SW 1271 (cell line): ENCODE results near the gene ST3GAL3.
A peak's percentile ranks its signal among the peaks of the same experiment; 100 is the strongest.

Experiments used
- DNase-seq, 2 experiments: peaks; one replicate each; lab custom pipeline; 2025; lab: John Stamatoyannopoulos, UW

Gene ST3GAL3, protein sequence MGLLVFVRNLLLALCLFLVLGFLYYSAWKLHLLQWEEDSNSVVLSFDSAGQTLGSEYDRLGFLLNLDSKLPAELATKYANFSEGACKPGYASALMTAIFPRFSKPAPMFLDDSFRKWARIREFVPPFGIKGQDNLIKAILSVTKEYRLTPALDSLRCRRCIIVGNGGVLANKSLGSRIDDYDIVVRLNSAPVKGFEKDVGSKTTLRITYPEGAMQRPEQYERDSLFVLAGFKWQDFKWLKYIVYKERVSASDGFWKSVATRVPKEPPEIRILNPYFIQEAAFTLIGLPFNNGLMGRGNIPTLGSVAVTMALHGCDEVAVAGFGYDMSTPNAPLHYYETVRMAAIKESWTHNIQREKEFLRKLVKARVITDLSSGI

DNA sequence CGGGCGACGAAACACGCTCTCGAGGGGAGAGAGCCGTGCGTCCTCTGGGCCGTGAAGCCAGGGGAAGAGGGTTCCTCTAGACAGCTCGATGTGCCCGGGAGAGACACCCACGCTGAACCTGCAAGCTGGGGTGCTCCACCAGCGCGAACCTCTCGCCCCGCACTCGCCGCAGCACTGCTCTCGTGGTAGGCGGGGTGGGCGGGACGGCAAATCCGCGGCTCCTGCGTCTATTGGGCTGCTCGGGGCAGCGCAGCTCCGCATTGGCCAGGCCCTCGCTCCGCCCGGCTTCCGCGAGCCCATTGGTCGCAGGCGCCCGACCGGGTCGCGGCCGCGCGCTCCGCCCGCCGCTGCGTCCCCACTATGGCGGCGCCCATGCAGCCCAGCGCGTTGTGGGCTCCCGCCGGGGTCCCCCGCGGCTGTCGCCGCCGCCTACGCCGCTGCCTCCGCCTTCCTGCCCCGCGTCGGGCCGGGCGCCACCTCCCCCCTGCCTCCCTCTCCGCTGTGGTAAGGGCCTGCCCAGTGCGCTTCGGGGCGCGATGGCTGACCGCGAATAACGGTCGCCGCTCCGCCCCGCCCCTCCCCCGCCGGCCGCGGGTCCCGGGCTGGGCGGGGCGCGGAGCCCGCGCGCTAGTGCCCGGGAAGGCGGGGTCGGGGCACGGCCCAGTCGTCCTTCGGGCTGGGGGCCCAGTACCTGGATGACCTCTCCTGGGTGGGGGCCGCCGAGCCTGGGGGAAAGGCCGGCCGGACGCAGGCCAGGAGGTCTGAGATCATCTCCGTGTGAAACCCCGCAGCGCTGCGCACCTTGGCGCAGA lies at the start of gene ST3GAL3:
ST3GAL3 (plus strand) TSS at position 347 of the 812 bp plus-strand sequence. CDS start 28,727 bp downstream, outside the sequence.
- peak; percentile 77 for DNase-seq

DNA sequence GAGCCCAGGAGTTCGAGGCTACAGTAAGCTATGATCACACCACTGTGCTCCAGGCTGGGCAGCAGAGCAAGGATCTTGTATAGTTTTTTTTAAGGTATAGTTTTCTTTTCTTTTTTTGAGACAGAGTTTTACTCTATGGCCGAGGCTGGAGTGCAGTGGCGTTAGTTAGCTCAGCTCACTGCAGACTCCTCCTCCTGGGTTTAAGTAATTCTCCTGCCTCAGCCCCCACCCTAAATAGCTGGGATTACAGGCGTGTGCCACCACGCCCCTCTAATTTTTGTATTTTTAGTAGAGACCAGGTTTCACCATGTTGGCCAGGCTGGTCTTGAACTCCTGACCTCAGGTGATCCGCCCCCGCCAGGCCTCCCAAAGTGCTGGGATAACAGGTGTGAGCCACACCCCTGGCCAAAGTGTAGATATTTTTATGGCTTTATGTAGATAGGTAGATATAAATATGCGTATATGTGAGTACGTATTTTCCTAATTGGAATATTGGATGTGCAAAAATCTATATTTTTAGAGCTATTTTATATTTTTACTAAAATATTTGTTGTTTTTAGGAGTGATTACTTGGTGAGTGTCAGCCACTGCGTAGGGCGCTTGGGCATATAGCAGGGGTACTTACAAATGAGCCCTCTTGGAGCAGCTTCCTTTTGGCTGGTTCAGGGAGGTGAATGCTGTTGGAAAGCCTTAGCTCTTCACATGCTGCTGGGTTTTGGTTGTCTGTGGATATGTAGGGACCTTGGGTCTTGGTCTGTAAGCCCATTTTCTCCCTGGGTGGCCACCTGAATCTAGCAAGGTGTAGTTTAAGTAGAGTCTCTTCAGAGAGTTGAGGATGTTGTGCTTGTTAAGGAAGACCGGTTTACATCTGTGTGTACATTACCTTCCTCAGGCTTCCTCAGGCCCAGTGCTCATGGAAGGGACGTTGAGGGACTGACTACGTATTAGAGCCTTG lies 47.8 kb upstream of the ST3GAL3 start:
- DNase-seq, result no peak

DNA sequence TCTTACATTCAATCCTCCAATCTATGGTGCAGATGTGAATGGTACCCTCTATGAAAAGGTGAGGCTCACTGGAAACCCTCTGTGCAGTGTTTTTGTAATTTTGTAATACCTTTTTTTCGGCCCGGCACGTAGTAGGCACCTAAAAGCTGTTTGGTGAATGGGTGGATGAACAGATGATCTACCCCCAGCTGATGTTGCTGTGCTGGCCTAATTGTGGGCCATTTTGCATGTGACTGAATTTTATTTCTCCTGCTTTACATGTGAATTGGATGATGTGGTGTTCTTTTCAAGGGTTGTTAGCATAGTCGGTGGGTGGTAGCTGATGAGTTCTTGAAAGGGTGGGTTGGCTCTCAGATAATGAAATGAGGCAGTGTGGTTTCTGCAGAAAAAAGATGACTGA lies 47.0 kb upstream of the ST3GAL3 start:
- no peak for DNase-seq

- no peak for DNase-seq
Observed at GRCh38 chr1:43664369-43664768, 43.0 kb upstream of the ST3GAL3 start.

GRCh38 chr1:43666608-43667007 lies 40.7 kb upstream of the ST3GAL3 start:
- no peak for DNase-seq

DNA sequence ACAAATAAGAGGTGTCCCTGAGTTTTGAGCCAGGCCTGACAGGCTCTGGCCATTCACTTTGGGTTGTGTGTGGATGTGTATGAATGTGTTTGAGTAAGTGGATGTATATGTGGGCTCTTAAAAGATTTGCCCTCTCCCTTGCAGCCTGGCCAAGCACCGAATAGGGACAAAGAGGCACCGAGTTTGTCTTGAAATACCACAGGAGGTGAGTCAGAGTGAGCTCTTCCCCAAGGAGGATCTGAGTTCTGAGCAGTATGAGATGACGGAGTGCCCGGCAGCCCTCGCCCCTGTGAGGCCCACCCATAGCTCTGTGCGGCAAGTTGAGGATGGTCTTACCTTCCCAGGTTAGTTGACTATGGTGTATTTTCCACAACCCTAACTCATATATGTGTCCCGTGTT lies 38.4 kb upstream of the ST3GAL3 start:
- DNase-seq, result no peak

- DNase-seq, result no peak
Observed at GRCh38 chr1:43669878-43670277, 37.5 kb upstream of the ST3GAL3 start.

DNA sequence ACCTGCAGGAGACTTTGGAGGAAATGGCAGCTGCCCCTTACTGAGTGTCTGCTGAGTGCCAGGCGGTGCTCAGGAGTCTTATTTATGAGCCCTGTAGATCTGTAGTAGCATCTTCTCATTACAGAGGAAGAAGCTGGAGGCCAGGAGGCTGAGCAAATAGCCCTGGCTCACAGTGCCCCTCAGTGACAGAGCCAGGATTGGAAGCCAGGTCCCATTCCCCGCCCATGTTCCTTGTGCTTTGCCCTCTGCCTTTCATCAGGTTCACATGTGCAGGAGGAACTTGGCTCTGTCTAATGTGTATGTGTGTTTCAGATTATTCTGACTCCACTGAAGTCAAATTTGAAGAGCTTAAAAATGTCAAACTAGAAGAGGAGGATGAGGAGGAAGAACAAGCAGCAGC lies 36.1 kb upstream of the ST3GAL3 start:
- DNase-seq, result no peak

GRCh38 chr1:43671626-43672330 lies 35.6 kb upstream of the ST3GAL3 start:
- no peak for DNase-seq

GRCh38 chr1:43673261-43673660 lies 34.1 kb upstream of the ST3GAL3 start:
- DNase-seq, result no peak

GRCh38 chr1:43678940-43679339 lies 28.4 kb upstream of the ST3GAL3 start:
- no peak for DNase-seq

GRCh38 chr1:43683560-43683959 lies 23.8 kb upstream of the ST3GAL3 start:
- DNase-seq, result no peak

GRCh38 chr1:43686801-43687200 lies 20.5 kb upstream of the ST3GAL3 start:
- DNase-seq, result no peak

DNA sequence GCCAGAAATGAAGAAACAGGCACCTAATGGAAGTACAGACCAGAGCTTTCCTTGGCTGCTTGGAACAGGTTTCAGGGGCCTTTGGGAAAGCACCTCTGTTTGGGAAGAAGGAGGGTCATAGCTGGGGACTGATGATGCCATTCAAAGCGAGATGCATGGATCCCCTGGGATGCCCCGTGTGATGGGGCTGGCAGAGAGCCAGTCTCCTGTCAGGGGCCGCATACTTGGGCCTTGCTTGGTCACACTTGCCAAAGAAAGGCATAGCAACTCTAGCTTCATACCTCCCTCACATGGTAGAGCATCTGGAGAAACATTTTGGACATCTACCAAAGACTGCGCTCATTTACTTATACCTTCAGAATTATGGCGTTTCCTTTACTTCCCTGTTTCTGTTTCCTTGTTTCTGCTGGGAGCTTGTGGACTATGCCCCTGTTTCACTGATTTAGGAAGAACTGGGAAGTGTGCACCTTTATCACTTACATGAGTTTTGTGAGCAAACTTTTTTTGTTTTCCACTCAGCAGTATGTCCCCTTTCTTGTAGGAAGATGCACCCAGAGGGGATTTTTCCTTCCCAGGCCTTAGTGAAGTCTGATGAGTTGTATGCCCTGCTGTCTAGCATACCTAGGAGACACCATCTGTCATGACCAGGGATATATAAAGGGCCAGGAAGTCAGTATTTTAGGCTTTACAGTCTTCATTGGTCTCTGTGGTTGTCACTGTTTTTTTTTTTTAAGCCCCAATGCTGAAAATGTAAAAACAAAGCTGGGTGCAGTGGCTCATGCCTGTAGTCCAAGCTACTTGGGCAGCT lies 19.8 kb upstream of the ST3GAL3 start:
- no peak for DNase-seq

DNA sequence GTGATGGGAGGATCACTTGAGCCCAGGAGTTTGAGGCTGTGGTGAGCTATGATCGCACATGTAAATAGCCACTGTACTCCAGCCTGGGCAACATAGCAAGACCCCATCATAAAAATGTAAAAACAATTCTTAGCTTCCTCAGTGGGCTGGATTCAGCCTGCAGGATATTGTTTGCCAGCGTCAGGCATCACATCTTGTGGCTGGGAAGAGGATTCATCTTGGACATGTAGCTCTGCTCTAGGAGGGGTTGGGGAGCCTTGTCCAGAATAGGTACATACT lies 19.3 kb upstream of the ST3GAL3 start:
- no peak for DNase-seq

- no peak for DNase-seq
Observed at GRCh38 chr1:43688594-43689000, 18.7 kb upstream of the ST3GAL3 start.

DNA sequence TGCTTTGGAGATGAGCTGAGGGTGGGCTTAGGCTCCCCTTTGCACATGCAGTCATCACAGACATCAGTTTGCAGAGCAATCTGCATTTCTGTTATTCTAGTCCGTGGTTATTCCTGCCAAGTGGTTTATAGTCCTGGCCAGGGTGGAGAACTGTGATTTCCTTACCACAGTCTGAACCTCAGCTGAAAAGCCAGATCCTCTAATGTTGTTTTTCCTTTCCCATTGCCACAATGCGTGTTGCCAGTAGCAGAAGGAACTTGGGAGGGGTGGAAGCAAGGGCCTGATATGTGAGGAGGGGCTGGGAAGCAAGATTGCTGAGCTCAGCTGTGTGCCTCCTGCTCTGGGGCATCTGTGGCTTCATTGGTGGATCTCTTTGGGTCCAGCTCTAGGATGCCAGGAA lies 18.0 kb upstream of the ST3GAL3 start:
- DNase-seq, result no peak

GRCh38 chr1:43691871-43692815 lies 15.2 kb upstream of the ST3GAL3 start:
- no peak for DNase-seq

- DNase-seq, result no peak
Observed at GRCh38 chr1:43693371-43693770, 14.0 kb upstream of the ST3GAL3 start.

DNA sequence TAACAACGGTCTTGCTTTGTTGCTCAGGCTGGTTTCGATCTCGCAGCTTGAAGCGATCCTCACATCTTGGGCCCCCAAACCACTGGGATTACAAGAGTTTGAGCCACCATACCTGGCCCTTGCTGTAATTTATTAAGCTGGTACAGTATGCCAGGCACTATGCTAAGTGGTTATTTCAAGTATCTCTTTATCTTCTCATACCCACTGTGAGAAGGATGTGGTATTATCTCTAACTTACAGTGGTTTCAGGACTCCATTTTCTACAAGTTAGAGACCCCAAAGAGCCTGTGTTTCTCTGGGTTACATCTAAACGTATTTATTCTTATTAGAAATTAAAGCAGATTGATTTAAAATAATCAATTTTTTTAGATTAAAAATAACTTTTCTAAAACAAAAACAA lies 8.1 kb upstream of the ST3GAL3 start:
- no peak for DNase-seq
